Measurements from ENCODE around the gene GAST. TPM values are rescaled to one million over a fixed set of nuclear protein-coding genes. Genes with fewer than 3 reads are reported as not detected.
A peak's percentile ranks its signal among the peaks of the same experiment; 100 is the strongest.

GAST gene
- total and polyA plus RNA-seq, 2 of the 13 experiments (the other 11 are each of a cell fraction or from before 2014, with no cell fraction given), result 0.32 to 0.42 TPM

- TF ChIP-seq ZNF674 (CRISPR knock-in tag; IDR thresholded peaks at IDR 0.05; ENCODE audit: low read depth), result no peak
- TF ChIP-seq CHD4 (IDR thresholded peaks at IDR 0.05; ENCODE audit: borderline replicate concordance, low read length), result no peak
- TF ChIP-seq ZNF572 (CRISPR knock-in tag; IDR thresholded peaks at IDR 0.05), result no peak
- no peak for TF ChIP-seq RORA (CRISPR knock-in tag; IDR thresholded peaks at IDR 0.05)
- TF ChIP-seq ZFP62 (CRISPR knock-in tag; IDR thresholded peaks at IDR 0.05), result no peak
- TF ChIP-seq PRMT3 (CRISPR knock-in tag; IDR thresholded peaks at IDR 0.05; ENCODE audit: borderline replicate concordance, low read depth), result no peak
- TF ChIP-seq SOX5 (CRISPR knock-in tag; IDR thresholded peaks at IDR 0.05; ENCODE audit: borderline replicate concordance), result peak; percentile 18; the same call in 1 of the 2 replicates
- TF ChIP-seq ZKSCAN8 (CRISPR knock-in tag; IDR thresholded peaks at IDR 0.05; ENCODE audit: borderline replicate concordance), result peak; percentile 75; the same call in 1 of the 2 replicates
- no peak for TF ChIP-seq ZKSCAN1 (IDR thresholded peaks at IDR 0.05; ENCODE audit: low read length)
- TF ChIP-seq MAFG (CRISPR knock-in tag; IDR thresholded peaks at IDR 0.05), result no peak
- TF ChIP-seq ETV6 (CRISPR knock-in tag; conservative IDR thresholded peaks at IDR 0.05), result no peak
- no peak for TF ChIP-seq SMARCE1 (IDR thresholded peaks at IDR 0.05; ENCODE audit: borderline replicate concordance)
- no peak for TF ChIP-seq TCF7 (IDR thresholded peaks at IDR 0.05; ENCODE audit: low read depth)
- TF ChIP-seq PITX1 (CRISPR knock-in tag; IDR thresholded peaks at IDR 0.05), result no peak
- TF ChIP-seq ZNF788 (CRISPR knock-in tag; IDR thresholded peaks at IDR 0.05; ENCODE audit: borderline replicate concordance), result peak; percentile 77; the same call in 1 of the 2 replicates
- TF ChIP-seq CSRNP2 (CRISPR knock-in tag; conservative IDR thresholded peaks at IDR 0.05; ENCODE audit: low read depth), result no peak
- peak; percentile 76; the same call in 1 of the 2 replicates for TF ChIP-seq MXD4 (CRISPR knock-in tag; IDR thresholded peaks at IDR 0.05)
- TF ChIP-seq NR1H2 (CRISPR knock-in tag; IDR thresholded peaks at IDR 0.05; ENCODE audit: borderline replicate concordance, low read depth), result no peak
- no peak for TF ChIP-seq PCBP2 (optimal IDR thresholded peaks at IDR 0.05; ENCODE audit: low read depth, low read length, poor library complexity, severe bottlenecking)
- peak; percentile 69; the same call in 1 of the 2 replicates for TF ChIP-seq RXRB (CRISPR knock-in tag; IDR thresholded peaks at IDR 0.05; ENCODE audit: borderline replicate concordance)
- TF ChIP-seq PHF8 (CRISPR knock-in tag; IDR thresholded peaks at IDR 0.05), result peak; percentile 63; the same call in 1 of the 2 replicates
- TF ChIP-seq RXRA (CRISPR knock-in tag; IDR thresholded peaks at IDR 0.05), result peak; percentile 74; the same call in 1 of the 2 replicates
- TF ChIP-seq ARNT2 (CRISPR knock-in tag; IDR thresholded peaks at IDR 0.05; ENCODE audit: low read depth), result peak; percentile 27
- TF ChIP-seq THYN1 (CRISPR knock-in tag; IDR thresholded peaks at IDR 0.05; ENCODE audit: borderline replicate concordance, low read depth), result no peak
- no peak for TF ChIP-seq ZBTB44 (CRISPR knock-in tag; IDR thresholded peaks at IDR 0.05)
- TF ChIP-seq DMAP1 (CRISPR knock-in tag; IDR thresholded peaks at IDR 0.05), result peak; percentile 61; the same call in 1 of the 2 replicates
- peak; percentile 51 for TF ChIP-seq ZFY (CRISPR knock-in tag; IDR thresholded peaks at IDR 0.05)
- TF ChIP-seq TBL1XR1 (IDR thresholded peaks at IDR 0.05; ENCODE audit: borderline replicate concordance, low read length, partially characterized antibody), result no peak
- TF ChIP-seq ZSCAN31 (CRISPR knock-in tag; IDR thresholded peaks at IDR 0.05; ENCODE audit: low read depth), result peak; percentile 71
- no peak for TF ChIP-seq KDM5A (IDR thresholded peaks at IDR 0.05; ENCODE audit: borderline replicate concordance, low read length)
Measured at GRCh38 chr17:41665566-41666236, 46.4 kb upstream of the GAST start (continued).

All from HepG2 (cell line).